GM12874 (cell line): ENCODE measurements around the gene KRTAP16-1.
"Not testable (repeated sequence)": the region's sequence is repeated elsewhere in the genome, so short reads cannot be mapped to it uniquely, and the experiment has no call there.

Experiments used
- CTCF ChIP-seq: IDR thresholded peaks from 2 replicates; pipeline ENCODE4 v1.5.1; 2011; ENCODE audit warnings: low read depth, mild to moderate bottlenecking, control low read depth, low read length, moderate library complexity; ENCODE audit not compliant: insufficient read depth

Gene KRTAP16-1

GRCh38 chr17:41308918-41309359, at the start of gene KRTAP16-1:
TSS of gene KRTAP16-1 (minus strand) at chr17:41309309. CDS start at chr17:41309253, 56 bp downstream.
- no peak for TF ChIP-seq CTCF

GRCh38 chr17:41354536-41354935, 45.4 kb upstream of the KRTAP16-1 start:
- no peak for TF ChIP-seq CTCF

- no peak for TF ChIP-seq CTCF
These were observed 43.7 kb upstream of the KRTAP16-1 start for GRCh38 chr17:41352597-41353366.

GRCh38 chr17:41351177-41351576, 42.1 kb upstream of the KRTAP16-1 start:
- no peak for TF ChIP-seq CTCF

- TF ChIP-seq CTCF, result not testable (repeated sequence)
These were observed 41.3 kb upstream of the KRTAP16-1 start, which contains the start of gene KRT33A for GRCh38 chr17:41350381-41350878. TSS of gene KRT33A (minus strand) at chr17:41350828. CDS start at chr17:41350767, 61 bp downstream.

GRCh38 chr17:41347869-41348760, 39.0 kb upstream of the KRTAP16-1 start:
- TF ChIP-seq CTCF, result no peak

- TF ChIP-seq CTCF, result no peak
These were observed 36.9 kb upstream of the KRTAP16-1 start for GRCh38 chr17:41345992-41346391.
